WI38 (cell line): ENCODE data around the gene CREB5.

Experiments used
- H3K4me3 ChIP-seq: 2 replicates; pipeline ENCODE4 v1.5.1; 2011; ENCODE audit warnings: low read depth, mild to moderate bottlenecking, control low read depth, low read length
- TF ChIP-seq, protein P1 (sequence below): IDR thresholded peaks from 2 replicates; pipeline ENCODE4 v1.5.1; 2012; ENCODE audit warnings: low read depth, mild to moderate bottlenecking, control low read depth, low read length

CREB5 gene

DNA sequence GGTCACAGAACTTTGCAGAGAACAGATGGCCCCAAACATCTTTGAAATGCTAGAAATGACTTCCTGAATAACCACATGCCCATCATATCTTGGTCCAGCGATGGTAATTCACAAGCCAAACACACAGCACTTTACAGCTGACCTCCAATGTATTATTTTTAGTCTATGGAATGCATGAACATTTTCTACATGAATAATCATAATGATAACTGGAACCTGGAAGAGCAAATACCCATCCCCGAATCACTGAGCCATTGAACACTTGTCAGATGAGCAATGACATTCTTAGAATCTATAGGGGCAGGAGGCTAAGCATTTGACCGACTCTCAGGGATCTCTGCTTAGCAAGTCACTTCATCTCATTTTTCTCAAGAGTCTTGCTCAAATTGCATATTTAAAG is 167.3 kb downstream of the CREB5 start:
- no peak overlapping the region for H3K4me3 ChIP-seq
- TF ChIP-seq, protein P1, sequence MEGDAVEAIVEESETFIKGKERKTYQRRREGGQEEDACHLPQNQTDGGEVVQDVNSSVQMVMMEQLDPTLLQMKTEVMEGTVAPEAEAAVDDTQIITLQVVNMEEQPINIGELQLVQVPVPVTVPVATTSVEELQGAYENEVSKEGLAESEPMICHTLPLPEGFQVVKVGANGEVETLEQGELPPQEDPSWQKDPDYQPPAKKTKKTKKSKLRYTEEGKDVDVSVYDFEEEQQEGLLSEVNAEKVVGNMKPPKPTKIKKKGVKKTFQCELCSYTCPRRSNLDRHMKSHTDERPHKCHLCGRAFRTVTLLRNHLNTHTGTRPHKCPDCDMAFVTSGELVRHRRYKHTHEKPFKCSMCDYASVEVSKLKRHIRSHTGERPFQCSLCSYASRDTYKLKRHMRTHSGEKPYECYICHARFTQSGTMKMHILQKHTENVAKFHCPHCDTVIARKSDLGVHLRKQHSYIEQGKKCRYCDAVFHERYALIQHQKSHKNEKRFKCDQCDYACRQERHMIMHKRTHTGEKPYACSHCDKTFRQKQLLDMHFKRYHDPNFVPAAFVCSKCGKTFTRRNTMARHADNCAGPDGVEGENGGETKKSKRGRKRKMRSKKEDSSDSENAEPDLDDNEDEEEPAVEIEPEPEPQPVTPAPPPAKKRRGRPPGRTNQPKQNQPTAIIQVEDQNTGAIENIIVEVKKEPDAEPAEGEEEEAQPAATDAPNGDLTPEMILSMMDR = no peak

DNA sequence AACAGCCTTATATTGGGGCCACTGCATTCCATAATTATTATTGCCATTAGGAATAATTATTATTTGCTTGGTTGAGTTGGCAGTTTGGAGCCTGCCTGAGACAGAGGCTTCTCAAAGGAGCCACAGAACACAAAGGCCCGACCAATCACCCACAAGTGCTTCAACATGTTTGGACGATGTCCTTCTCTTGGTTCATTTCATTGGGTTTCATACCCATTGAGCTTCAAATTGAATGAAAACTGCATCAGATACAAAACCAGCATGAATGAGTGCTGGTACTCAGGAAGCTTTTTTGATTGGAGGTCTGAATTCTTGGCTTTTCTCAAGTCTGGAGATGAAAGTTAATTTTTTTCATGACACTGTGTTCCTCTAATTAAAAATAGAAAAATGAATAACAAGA is 168.3 kb downstream of the CREB5 start:
- H3K4me3 ChIP-seq = no peak overlapping the region
- TF ChIP-seq, protein P1 = no peak

DNA sequence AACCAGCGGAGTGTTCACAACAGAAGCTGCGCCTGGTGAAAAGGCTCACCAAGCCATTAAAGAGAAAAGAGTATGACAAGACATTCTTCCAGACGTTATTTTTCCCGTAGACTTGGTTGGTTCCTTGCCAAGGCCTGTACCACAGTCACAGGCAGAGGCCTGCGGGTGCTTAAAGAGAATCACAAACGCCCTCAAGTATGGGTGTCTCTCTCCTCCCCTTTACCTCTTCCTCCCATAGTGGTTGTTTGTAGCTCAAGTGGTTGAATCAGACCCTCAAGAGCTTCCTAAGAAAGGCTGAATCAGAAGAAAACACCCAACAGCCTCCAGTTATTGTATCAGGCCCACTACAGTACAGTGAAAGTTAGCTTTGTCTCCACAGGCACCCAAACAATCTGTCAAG is 169.0 kb downstream of the CREB5 start:
- no peak overlapping the region for H3K4me3 ChIP-seq
- TF ChIP-seq, protein P1 = no peak

DNA sequence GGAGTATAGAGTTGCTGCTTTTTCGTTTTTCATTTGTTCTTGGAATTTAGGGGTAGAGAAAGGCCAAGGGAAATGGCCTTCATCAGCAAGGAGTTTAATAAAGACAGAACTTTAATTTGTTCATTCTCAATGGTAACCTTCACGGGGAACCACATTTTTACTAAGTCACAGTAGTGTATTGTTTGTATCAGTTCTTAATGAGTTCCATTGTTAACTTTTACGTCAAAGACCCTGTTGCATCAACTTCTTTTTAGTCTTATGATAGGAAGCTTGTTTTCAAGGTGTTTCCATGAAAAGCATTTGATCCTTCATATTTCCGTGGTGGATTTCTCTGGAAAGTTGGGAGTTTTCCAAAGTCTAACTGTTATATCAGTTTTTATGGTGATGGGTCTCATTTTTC is 169.9 kb downstream of the CREB5 start:
- TF ChIP-seq, protein P1 = no peak
- H3K4me3 ChIP-seq = no peak overlapping the region

DNA sequence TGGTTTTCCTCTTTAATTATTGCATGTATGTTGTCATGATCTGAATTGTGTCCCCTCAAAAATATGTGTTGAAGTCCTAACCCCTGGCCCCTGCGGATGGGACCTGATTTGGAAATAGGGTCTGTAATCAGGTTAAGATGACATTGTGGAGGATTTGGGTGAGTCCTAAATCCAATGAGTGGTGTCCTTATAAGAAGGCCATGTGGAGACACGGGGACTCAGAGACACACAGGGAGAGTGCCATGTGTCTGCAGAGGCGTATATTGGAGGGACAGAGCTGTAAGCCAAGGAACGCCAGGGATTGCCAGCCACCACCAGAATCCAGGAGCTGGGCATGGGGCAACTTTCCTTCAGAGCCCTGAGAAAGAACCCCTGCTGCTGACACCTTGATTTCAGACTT is 171.9 kb downstream of the CREB5 start:
- no peak overlapping the region for H3K4me3 ChIP-seq

DNA sequence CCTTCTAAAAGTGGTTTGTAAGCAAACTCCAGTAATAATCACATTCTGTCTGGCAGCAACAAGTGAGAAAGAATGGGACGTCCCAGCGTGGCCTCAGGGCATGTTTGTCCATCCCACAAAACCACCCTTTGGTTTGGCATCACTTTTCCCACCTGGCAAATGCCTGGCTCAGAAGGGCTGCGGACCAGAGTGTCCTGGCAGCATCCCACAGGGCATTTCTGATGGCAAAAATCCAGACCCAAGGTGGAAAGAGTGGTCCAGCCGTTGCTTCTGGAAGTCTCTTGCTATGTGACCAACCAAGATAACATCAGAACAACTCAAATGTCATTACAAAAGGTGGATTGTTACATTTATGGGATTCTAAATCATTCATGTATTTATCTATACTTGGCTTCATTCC is 174.4 kb downstream of the CREB5 start:
- TF ChIP-seq, protein P1 = no peak
- no peak overlapping the region for H3K4me3 ChIP-seq

More for the DNA sequence above, 171.9 kb downstream of the CREB5 start:
- TF ChIP-seq, protein P1 = no peak

DNA sequence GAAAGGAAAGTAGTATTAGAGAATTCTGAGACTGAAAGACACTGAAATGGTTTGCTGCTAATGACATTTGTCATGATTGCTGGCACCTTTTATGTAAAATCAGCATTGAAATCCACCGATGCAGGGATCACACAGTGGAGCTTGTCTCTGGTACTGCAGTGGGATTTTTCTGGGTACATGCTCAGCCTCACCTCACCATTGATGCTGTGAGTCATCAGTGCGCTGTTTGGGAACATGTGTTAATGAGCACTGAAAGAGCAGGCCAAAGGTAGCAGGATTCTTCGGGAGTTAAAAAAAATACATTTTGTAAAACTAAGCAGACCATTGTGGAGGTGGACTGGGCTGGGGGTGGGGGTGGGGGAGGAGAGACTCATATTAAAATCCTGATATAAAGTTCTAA is 174.9 kb downstream of the CREB5 start:
- H3K4me3 ChIP-seq = no peak overlapping the region
- TF ChIP-seq, protein P1 = no peak
